Measurements from ENCODE around the gene ZC3H10. TPM values are rescaled to one million over a fixed set of nuclear protein-coding genes. Genes with fewer than 3 reads are reported as not detected.

The ZC3H10 gene
- total and polyA plus RNA-seq, 2 of the 13 experiments (the other 11 are each of a cell fraction or from before 2014, with no cell fraction given): 0.70 to 2.3 TPM

DNA sequence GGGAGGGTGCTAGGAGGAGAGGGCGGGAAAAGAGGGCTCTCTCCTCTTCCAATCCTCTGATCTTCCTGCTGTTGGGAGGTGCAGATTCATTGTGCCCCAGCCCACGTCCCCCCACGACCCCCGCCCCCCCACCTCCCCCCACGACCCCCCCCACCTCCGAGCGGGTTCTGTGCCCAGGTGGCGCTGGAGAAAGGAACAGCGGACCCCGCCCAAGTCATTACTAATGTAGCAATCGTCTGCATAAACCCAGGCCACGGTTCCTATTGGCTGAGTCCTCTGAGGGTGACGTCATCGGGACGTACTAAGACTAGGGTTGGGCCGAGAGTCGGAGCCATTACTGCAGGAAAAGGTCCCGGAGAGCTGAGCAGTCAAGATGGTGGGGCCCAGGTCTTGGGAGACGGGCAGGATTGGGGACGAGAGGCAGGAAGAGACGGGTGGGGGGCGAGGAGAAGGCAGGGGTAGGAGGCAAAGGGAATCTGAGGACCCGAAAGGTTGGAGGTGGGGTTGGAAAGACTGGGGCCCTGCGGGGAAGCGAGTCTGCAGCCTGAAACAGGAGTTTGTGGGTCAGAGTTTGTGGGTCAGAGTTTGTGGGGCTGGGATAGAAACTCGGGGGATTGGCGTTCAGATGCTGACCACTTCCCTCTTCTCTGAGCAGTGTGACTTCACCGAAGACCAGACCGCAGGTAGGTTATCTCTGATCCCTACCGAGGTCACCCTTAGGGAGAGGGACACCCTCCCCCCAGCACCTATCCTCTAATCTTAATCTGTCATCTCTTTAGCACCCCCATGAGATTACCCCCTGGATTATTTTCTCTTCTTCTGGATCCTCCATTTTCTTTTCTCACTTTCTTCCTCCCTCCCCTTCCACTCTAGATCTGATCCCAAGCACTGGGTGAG, 40.2 kb downstream of the ZC3H10 start, which contains the start of gene MYL6 (continued):
- TF ChIP-seq, protein P1, sequence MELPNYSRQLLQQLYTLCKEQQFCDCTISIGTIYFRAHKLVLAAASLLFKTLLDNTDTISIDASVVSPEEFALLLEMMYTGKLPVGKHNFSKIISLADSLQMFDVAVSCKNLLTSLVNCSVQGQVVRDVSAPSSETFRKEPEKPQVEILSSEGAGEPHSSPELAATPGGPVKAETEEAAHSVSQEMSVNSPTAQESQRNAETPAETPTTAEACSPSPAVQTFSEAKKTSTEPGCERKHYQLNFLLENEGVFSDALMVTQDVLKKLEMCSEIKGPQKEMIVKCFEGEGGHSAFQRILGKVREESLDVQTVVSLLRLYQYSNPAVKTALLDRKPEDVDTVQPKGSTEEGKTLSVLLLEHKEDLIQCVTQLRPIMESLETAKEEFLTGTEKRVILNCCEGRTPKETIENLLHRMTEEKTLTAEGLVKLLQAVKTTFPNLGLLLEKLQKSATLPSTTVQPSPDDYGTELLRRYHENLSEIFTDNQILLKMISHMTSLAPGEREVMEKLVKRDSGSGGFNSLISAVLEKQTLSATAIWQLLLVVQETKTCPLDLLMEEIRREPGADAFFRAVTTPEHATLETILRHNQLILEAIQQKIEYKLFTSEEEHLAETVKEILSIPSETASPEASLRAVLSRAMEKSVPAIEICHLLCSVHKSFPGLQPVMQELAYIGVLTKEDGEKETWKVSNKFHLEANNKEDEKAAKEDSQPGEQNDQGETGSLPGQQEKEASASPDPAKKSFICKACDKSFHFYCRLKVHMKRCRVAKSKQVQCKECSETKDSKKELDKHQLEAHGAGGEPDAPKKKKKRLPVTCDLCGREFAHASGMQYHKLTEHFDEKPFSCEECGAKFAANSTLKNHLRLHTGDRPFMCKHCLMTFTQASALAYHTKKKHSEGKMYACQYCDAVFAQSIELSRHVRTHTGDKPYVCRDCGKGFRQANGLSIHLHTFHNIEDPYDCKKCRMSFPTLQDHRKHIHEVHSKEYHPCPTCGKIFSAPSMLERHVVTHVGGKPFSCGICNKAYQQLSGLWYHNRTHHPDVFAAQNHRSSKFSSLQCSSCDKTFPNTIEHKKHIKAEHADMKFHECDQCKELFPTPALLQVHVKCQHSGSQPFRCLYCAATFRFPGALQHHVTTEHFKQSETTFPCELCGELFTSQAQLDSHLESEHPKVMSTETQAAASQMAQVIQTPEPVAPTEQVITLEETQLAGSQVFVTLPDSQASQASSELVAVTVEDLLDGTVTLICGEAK (IDR thresholded peaks at IDR 0.05): peak; percentile 31; the same call in 1 of the 2 replicates
- TF ChIP-seq, protein P1 (CRISPR knock-in tag; IDR thresholded peaks at IDR 0.05): no peak; the same call in 1 of the 2 replicates
- TF ChIP-seq TARDBP (CRISPR knock-in tag; IDR thresholded peaks at IDR 0.05) (peak; percentile 68; the same call in 1 of the 2 replicates), ZIK1 (CRISPR knock-in tag; IDR thresholded peaks at IDR 0.05; ENCODE audit: borderline replicate concordance, low read depth) (peak; percentile 33; the same call in 1 of the 2 replicates), ZNF850 (CRISPR knock-in tag; conservative IDR thresholded peaks at IDR 0.05) (0 out of 2 replicates have a peak, but pooled peaks have one; percentile 53), ZNF274 (CRISPR knock-in tag; IDR thresholded peaks at IDR 0.05) (no peak), HCFC1 (IDR thresholded peaks at IDR 0.05; ENCODE audit: low read depth, low read length) (no peak), ZNF724P (CRISPR knock-in tag; IDR thresholded peaks at IDR 0.05; ENCODE audit: borderline replicate concordance) (0 out of 2 replicates have a peak, but pooled peaks have one; percentile 36), SATB2 (CRISPR knock-in tag; IDR thresholded peaks at IDR 0.05) (no peak), ZFY (CRISPR knock-in tag; IDR thresholded peaks at IDR 0.05) (peak; percentile 55), ARHGAP35 (CRISPR knock-in tag; IDR thresholded peaks at IDR 0.05; ENCODE audit: borderline replicate concordance) (peak; percentile 48; the same call in 1 of the 2 replicates), ZSCAN20 (CRISPR knock-in tag; IDR thresholded peaks at IDR 0.05; ENCODE audit: borderline replicate concordance) (no peak)
- TF ChIP-seq, protein P2, sequence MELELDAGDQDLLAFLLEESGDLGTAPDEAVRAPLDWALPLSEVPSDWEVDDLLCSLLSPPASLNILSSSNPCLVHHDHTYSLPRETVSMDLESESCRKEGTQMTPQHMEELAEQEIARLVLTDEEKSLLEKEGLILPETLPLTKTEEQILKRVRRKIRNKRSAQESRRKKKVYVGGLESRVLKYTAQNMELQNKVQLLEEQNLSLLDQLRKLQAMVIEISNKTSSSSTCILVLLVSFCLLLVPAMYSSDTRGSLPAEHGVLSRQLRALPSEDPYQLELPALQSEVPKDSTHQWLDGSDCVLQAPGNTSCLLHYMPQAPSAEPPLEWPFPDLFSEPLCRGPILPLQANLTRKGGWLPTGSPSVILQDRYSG (CRISPR knock-in tag; IDR thresholded peaks at IDR 0.05): no peak
- TF ChIP-seq, protein P3, sequence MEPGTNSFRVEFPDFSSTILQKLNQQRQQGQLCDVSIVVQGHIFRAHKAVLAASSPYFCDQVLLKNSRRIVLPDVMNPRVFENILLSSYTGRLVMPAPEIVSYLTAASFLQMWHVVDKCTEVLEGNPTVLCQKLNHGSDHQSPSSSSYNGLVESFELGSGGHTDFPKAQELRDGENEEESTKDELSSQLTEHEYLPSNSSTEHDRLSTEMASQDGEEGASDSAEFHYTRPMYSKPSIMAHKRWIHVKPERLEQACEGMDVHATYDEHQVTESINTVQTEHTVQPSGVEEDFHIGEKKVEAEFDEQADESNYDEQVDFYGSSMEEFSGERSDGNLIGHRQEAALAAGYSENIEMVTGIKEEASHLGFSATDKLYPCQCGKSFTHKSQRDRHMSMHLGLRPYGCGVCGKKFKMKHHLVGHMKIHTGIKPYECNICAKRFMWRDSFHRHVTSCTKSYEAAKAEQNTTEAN (CRISPR knock-in tag; conservative IDR thresholded peaks at IDR 0.05): 0 out of 2 replicates have a peak, but pooled peaks have one; percentile 9
- TF ChIP-seq, protein P4, sequence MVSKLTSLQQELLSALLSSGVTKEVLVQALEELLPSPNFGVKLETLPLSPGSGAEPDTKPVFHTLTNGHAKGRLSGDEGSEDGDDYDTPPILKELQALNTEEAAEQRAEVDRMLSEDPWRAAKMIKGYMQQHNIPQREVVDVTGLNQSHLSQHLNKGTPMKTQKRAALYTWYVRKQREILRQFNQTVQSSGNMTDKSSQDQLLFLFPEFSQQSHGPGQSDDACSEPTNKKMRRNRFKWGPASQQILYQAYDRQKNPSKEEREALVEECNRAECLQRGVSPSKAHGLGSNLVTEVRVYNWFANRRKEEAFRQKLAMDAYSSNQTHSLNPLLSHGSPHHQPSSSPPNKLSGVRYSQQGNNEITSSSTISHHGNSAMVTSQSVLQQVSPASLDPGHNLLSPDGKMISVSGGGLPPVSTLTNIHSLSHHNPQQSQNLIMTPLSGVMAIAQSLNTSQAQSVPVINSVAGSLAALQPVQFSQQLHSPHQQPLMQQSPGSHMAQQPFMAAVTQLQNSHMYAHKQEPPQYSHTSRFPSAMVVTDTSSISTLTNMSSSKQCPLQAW (CRISPR knock-in tag; IDR thresholded peaks at IDR 0.05): 0 out of 2 replicates have a peak, but pooled peaks have one; percentile 60

Data from HepG2 (cell line).